ENCODE data around the gene NTPCR.
A peak's percentile ranks its signal among the peaks of the same experiment; 100 is the strongest.

NTPCR gene

DNA sequence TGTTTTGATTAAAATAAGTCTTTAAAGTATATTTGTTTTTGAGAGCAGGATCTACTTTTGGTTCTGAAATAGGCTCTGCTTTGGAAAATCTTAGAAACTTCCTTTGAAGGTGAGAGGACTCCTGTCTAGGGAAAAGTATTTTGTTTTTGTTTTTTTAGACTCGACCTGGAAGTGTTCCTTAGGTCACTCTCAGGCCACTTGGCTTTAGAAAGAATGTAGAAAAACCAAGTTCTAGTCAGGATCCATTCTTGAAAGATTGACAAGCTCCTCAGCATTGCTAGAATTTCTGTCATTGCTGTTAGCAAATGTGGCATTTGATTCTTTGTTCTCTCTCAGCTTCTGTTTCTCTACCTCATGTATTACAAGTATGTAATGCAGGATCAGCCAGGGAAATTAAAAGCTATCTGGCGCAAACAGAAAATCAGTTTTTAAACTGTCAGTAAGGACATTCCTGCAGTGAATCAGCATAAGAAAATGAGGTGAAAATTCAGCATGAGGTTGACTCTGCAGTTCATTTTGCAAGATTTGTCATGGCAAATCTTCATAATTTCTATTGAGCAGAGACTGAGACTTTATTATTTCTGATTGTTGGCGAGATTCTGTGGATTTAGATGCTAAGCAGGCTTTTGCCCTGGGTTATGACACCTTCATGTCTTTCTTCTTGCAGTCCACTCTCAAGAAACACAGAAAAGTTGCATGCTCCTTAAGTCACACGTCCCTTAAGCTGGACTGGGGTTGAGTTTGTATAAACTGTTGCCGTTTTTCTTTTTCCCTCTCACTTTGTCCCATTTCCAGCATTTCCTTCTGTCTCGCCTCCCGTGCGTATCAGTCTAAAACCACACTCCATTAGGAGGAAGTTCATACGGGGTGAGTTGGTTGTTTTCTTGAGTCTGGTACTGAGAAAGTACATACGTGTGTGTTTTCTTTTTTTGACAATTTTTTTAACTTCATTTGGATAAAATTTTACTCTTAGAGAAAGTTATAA, 12.6 kb downstream of the NTPCR start:
- DNase-seq (ENCODE audit: low spot score): no peak

- DNase-seq (ENCODE audit: low spot score): no peak
Observed at GRCh38 chr1:232964601-232965000, 14.2 kb downstream of the NTPCR start.

DNA sequence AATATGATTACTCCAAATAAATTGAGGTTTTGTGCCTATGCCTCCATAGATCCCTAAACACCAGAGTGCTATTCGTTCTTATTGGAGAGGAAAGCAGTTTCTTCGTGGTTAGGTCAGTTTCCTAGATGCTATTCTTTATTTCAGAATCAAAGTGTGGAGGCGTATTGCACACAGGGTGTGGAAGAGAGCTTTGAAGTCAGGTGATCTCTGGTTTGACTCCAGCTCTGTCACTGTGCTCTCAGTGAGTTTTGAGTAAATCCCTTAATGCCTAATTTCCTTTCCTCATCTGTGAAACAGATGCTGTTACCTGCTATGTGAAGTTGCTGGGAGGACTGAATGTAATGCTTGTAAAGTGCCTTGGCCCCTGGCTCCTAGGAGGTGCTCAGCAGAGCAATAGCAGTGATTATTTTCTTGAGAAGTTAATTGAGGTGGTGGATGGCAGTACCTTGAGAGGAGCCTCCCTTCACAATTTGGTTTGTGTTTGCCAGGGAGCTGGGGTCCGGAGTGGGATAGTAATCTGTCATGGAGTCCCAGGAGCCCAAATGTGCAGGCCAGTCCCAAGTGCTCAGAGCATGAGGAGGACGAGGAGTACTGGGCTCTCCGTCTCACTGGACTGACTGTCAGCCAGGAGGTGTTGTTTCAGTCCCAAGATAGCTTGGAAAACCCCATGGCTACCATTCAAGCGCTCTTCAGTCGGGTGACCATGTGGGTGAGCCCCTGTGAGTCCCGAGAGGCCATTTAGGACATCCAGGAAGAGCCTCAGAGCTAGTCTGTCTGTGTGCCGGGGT, 14.9 kb downstream of the NTPCR start:
- no peak for DNase-seq (ENCODE audit: low spot score)

- no peak for DNase-seq (ENCODE audit: low spot score)
Observed at GRCh38 chr1:232965912-232966217, 15.5 kb downstream of the NTPCR start.

GRCh38 chr1:232966663-232967062, 16.3 kb downstream of the NTPCR start:
- no peak for DNase-seq (ENCODE audit: low spot score)

DNA sequence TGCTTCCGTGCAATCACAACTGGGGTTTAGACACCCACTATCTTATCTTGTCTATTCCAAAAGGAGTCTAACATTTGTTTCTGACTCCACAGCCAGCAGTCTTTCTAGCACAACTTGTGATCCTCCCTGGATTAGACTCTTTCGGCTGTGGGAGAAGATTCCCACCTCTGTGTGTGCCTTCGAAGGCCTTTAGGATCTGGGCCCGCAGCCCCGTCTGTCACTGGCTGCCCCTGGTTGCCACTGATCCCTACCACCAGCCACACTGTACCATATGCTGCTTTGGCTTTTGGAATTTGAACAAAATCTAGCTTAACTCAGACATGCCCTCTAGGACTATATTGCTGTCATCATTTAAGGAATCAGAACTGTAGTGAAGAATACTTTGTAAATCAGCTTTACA, 18.0 kb downstream of the NTPCR start:
- no peak for DNase-seq (ENCODE audit: low spot score)

DNA sequence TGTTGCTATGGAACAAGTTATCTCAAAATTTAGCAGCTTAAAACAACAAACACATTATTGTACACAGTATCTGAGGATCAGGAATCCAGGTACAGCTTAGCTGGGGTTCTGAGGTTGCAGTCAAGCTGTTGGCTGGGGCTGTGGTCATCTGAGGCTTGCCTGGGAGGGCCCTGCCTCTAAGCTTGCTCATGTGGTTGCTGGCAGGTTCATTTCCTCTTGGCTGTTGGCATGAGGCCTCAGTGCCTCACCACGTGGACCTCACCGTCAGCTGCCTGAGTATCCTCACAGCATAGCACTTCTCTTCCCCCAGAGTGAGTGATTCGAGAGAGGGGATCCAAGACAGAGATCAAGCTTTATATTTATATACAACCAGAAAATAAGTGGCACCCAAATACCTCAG, 18.6 kb downstream of the NTPCR start:
- DNase-seq (ENCODE audit: low spot score): no peak

DNA sequence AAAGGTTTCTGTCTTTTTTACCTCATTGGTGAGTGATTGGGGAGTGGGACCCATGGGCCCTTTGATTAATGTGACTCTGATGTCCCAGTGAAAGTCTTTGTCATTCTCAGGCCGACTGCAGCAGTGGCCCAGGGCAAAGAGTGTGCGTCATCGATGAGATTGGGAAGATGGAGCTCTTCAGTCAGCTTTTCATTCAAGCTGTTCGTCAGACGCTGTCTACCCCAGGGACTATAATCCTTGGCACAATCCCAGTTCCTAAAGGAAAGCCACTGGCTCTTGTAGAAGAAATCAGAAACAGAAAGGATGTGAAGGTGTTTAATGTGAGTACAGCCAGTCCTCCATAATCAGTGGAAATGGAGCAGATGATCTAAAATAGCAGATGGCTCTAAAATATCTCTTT, 19.4 kb downstream of the NTPCR start:
- DNase-seq (ENCODE audit: low spot score): no peak

- DNase-seq (ENCODE audit: low spot score): no peak
Observed at GRCh38 chr1:232970508-232970907, 20.1 kb downstream of the NTPCR start.

GRCh38 chr1:232973652-232974611, 23.5 kb downstream of the NTPCR start:
- DNase-seq (ENCODE audit: low spot score): no peak

GRCh38 chr1:232974971-232975370, 24.6 kb downstream of the NTPCR start:
- no peak for DNase-seq (ENCODE audit: low spot score)

GRCh38 chr1:232978091-232978634, 27.8 kb downstream of the NTPCR start:
- no peak for DNase-seq (ENCODE audit: low spot score)

DNA sequence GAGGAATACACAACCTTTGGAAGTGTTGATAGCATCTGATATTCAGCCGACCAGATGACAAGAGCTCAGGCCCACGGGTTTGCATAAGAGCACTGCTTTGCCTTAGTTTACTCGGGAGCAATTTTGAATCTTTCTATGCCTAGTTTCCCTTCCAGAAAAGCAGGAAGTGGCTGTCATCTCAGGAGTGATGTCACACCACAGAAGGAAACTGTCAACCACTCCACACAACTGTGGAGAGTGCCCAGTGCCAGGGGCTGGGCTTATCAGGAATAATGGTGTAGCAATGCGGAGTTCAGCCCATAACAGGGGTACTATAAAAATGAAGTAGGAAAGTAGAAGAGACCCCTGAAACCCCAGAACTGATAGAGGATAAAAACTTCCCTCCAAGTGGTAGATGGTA, 28.4 kb downstream of the NTPCR start:
- no peak for DNase-seq (ENCODE audit: low spot score)

DNA sequence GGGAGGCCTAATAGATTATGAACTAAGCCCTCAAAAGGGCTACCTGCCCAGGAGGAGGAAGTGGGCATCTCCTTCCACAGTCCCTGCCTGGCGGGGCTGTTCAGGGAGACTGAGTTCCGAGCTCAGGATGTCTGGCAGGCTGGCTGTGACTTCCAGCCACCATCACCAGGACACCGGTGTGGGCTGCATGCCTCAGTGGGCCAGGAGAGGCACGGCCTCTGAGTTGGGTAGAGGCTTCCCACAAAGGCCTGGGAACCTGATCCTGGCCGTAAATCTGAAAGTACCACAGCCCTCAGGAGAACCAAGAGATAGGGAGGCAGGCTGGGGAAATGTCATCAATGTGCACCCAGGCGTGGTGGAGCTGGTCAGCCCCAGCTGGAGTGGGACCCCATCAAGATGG, 29.1 kb downstream of the NTPCR start:
- DNase-seq (ENCODE audit: low spot score): no peak

DNA sequence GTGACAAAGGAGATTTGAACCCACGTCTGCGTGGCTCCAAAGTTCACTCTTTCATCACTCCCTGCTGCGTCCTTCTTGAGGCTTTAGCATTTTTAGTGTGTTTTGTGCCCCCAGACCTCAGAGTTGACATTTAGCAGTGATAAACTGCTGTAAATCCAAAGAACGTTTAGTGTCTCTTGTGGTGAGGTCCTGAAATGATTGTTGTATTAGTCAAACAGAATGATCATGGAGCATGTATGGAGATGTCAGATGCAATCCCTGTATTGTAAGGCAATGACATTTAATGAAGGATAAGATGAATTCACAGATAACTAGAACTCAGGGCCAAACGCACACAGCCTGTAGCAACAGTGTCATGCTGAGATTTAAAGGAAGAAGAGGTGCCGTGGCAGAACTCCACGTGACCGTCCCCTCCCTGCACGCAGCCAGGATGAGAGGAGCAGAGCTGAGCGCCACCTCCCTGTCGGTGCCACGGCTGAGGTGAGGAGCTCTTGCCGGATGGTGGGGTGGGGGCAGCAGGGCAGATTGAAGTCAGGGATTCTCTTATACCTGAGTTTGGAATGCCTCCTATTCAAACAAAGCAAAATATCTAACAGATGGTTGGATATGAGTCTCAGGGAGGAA, 30.1 kb downstream of the NTPCR start:
- DNase-seq (ENCODE audit: low spot score): peak; percentile 65

DNA sequence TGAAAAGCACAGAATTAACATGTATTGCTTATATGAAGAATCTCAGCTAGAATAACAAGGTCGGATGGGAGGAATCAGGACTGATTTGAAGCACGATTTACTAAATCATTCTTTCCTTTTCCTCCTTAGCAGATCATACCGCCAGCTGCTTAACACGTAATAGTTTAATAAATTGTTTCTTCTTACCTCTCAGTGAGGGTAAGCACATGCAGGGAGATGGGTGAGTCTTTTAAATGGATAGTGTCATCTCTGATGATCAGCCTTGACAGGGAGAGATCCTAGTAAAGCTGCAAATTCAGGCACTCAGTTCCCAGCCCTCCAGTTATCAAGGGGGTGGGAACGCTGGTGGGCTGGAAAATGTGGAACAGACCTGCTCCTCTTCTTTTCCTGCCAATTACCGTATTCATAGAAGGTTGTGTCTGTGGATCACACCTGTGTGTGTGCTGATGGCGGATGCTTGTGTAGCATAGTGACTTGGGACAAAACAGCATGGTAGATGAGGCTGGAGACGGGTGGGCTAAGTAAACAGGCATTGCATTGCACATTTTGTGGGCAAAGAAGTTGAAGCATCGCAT, 30.7 kb downstream of the NTPCR start:
- DNase-seq (ENCODE audit: low spot score): peak; percentile 59

DNA sequence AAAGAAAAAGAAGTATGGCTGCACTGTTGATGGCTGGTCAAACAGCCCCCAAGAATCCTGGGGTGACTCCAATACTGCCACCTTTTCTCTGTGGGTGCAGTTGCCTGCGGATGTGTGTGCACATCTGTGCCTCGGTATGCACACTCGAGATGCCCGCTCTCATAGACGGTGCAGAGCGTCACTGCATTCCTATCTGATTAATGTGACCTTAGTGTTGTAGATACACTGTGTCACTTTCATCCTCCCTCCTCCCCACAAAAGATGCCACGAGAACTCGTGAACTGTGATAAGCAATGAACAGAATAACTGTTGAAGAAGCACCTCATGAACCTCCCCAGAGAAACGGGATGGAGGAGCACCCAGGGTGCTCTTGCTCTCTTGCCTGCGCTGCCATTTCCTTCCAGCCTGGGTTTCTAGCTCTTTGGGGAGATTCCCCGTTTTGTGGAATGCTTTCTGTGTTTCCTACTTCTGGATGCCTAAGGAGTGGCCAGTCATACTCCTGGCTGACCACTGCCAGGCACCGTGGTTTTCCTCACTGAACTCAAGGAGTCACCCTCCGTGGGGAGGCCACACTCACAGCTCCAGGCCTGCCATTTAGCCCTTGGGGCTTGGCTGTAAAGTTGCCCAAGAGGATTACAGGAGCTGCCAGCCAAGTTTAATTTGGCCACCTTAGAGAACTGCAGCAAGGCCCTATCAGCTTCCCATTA, 32.0 kb downstream of the NTPCR start:
- DNase-seq (ENCODE audit: low spot score): no peak

- DNase-seq (ENCODE audit: low spot score): no peak
Observed at GRCh38 chr1:232983375-232983774, 33.0 kb downstream of the NTPCR start.

DNA sequence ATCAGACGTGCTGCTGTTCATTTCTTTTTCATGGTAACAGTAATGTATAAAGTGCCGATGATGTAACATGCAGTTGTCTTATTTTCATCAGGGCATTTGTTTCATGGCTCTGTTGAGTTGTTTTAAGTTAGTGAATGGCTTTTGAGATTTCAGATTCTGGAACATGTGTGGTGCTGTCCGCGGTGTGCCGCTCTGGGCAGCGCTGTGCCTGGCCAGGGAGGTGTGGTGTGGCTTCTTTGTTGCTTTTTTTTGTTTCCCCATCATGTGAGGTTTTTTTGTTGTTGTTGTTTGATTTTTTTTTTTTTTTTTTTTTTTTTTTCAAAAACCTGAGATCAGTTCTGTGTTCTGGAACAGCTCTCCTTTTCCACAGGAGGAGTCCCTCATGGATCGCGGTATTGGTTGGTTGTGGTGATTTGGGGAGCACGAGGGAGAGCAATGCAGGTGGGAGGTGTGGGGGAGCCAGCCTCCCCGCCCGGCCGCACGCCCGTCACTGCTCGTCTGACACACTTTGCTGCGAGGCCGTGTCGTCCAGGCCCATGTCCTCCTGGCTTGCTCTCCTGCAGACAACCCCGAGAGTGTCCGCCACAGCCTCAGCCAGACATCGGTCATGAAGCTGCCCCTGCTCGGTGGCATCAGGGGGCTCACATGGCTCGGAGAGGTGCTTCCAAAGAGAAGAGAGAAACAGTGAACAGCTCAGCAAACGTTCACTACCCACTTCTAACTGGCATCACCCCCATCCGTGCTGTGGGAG, 33.6 kb downstream of the NTPCR start:
- DNase-seq (ENCODE audit: low spot score): no peak

All from putamen (tissue), 1 donor.